ENCODE results near the gene GFPT2.

The GFPT2 gene

DNA sequence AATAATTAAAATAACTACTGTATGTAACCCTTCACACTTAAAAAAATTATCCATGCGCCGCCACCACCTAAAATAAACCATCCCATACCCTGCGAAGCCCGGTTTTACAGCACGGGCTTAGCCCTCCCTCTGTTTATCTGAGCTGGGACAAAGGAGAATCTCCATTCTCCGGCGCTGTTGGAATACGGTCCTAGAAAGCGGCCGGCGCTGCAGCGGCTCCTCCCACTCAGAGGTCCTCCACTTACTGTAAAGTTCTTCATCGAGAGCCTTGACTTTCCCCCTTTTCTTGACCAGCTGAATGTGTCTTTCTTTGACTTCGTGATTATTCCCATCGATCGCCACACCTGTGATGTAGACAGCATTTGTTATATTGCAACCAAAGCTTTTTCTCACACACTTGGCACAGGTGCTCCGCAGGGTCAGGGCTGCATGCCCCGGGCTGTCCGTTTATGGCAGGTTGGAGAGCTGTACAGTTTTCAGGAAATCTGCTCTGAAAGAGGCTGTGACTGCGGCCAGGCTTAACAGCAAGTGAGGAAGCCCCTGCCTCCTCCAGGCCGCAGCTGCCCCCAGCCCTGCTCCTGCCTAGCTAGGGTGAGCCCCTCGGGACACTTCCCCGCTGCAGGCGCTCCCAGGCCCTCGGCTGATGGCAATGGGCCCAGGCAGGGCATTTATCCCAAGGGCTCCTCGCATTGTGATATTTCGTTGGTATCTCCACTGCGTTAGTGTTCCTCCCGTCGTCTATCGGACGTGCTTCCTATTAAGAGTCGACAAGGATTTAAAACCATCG lies 16.7 kb downstream of the GFPT2 start:
- no peak for DNase-seq
- in situ Hi-C loops (cut with MboI; ENCODE audit: low pct_unique_long_range_greater_than_20kb, low sequenced_read_pairs) = no loop called here

DNA sequence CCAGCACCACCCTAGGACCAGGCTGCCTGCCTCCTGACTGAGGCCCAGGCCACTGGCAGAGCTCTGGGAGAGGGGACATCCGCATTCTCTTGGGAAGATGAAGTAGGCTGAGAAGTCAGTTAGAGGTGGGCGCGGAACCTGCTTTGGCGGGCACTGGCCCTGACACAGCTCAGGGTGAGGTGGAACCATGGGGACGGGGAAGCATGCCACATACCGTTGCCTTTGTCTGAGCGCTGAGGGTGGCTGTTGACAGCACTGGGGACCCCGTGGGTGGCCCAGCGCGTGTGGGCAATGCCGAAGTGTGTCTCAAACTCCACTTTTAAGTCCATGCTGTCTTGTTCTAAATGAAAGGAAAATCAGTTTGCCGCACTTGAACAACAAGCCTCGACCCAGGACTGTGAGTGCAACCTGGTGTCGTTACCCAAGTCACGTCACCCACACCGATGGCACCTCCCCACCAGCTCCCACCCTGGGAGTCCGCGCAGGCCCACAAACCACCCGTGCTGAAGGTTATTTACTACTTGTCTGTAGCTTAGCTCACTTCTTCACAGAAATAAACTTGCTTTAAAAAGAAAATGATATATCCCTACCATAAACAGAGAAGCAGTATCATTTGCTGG lies 17.4 kb downstream of the GFPT2 start:
- in situ Hi-C loops (cut with MboI; ENCODE audit: low pct_unique_long_range_greater_than_20kb, low sequenced_read_pairs) = no loop called here
- DNase-seq = no peak

DNA sequence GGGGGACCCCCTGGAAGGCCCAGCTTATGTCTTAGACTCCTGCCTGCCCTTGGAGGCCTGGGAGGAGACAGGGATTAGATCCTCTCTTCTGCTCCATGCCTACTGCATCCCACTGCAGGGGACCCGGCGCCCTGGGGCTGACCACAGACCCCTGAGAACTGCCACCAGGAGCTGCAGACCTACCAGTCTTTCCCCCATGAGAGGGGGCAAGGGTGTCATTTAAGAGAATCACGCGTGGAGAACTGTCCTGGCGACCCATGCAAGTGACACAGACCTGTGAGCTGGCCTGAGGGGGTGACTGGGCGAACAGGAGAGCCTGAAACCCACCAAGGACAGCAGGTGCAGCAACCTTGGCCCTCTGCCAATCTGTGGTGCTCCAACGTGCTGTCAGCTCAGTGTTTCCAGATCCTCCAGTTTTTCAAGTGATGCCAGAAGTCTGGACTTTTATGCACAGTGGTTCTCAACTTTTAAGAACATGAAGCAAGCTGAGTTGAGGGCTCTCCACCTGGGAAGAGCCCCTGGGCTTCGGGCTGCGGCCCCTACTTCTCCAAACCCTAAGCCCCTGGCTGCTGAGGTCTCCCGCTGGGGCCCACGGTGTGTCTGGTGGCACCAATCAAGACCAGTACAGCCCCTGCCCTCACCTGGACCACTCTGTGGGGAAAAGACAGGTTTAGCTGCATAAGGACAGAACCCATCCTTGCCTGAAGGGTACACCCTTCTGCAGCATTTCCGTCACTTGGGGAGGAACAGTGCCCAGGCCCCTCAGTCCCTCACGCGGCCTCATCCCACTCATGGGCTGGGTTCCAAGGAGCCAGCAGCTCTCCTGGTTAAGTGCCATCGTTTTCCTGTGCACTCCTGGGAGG lies 18.2 kb downstream of the GFPT2 start:
- in situ Hi-C loops (cut with MboI; ENCODE audit: low pct_unique_long_range_greater_than_20kb, low sequenced_read_pairs) = no loop called here
- DNase-seq = no peak

DNA sequence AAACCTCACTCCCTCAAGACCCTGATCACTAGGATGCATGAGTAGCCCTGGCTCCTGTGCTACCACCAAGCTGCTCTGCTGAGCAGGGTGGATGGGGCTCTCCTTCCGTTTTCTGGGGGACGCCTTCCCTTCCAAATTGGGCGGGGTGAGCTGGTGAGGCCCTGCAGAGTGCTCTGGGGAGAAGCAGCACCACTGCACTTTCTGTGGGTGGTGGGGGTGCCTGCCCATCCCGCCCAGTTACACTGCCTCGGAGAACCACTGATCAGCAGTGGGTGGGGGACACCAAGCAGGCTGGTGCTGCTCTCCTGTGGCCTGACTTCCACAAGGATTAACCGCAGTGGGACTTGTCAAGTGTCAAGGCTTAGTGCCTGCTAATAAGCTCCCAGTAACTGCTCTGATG lies 19.0 kb downstream of the GFPT2 start:
- in situ Hi-C loops (cut with MboI; ENCODE audit: low pct_unique_long_range_greater_than_20kb, low sequenced_read_pairs) = no loop called here
- DNase-seq = no peak

DNA sequence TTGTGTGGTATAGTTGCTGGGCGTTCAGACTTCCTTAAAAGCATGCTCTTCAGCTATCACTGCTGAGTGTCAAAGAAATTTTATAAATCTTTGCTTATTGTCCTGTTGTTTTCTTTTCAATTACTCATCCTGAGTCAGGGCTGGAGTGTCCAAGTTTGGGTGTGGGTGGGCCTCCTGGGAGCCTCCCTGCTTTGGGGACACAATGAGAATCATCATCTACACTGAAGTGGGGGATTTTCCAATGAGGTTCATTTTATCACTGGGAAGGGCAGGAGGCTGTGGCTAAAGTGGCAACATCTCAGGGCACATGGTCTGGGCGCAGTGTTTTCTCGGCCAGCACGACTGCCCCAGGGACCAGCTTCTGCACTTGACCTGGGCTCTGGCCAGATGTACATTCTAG lies 19.5 kb downstream of the GFPT2 start:
- DNase-seq = no peak
- in situ Hi-C loops (cut with MboI; ENCODE audit: low pct_unique_long_range_greater_than_20kb, low sequenced_read_pairs) = no loop called here

DNA sequence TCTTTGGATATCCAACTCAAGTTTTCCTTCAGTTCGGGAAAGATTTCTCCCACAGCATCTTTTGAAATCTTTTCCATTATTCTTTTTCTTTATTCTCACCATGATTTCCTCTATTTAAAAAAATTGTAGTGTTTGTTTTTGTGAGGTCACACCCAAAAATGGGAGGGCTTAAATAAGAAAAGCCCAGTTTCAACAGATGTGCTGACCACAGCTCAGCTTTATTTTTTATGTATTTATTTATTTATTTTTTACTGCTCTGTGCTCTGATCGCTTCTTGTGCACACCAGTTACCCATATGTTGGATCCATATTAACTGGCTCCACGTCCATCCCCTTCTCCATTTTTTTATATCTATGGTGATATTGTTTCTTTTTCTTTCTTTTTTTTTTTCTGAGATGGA lies 20.3 kb downstream of the GFPT2 start:
- in situ Hi-C loops (cut with MboI; ENCODE audit: low pct_unique_long_range_greater_than_20kb, low sequenced_read_pairs) = no loop called here
- no peak for DNase-seq

DNA sequence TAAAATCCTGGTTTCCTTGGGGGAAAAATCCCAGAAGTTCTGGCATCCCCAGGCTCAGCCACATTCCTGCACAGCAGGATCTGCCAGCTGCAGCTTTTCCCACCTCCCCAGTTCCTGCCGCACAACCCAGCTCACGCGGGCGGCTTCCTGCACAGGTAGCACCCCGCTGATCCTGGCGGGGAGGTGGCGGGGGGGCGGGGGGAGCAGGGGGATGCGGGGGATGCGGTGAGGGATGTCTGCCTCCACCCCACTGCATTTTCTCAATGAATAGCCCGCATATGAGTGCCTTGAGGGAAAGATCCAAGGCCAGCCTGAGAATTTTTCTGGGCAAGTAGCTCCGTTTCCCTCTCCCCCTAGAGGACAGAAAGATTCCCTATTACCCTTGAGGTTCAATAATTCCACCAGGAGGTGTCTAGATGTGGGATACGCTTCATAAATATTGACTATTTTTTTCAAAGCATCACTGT lies 21.1 kb downstream of the GFPT2 start:
- in situ Hi-C loops (cut with MboI; ENCODE audit: low pct_unique_long_range_greater_than_20kb, low sequenced_read_pairs) = no loop called here
- no peak for DNase-seq

DNA sequence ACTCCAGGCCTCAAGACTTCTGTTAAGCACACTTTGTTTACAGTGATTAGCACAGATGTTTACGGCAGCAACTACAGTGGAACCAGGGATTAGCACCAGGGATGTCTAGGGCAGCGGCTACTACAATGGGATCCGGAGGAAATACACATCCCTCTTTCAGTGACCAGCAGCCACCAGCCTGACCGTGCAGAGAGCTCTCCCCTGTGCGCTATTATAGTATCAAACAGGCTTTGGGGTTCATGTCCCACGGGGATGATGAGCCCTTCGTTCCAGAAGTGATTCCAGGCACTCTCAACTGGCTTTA lies 21.5 kb downstream of the GFPT2 start:
- in situ Hi-C loops (cut with MboI; ENCODE audit: low pct_unique_long_range_greater_than_20kb, low sequenced_read_pairs) = no loop called here
- DNase-seq = no peak

DNA sequence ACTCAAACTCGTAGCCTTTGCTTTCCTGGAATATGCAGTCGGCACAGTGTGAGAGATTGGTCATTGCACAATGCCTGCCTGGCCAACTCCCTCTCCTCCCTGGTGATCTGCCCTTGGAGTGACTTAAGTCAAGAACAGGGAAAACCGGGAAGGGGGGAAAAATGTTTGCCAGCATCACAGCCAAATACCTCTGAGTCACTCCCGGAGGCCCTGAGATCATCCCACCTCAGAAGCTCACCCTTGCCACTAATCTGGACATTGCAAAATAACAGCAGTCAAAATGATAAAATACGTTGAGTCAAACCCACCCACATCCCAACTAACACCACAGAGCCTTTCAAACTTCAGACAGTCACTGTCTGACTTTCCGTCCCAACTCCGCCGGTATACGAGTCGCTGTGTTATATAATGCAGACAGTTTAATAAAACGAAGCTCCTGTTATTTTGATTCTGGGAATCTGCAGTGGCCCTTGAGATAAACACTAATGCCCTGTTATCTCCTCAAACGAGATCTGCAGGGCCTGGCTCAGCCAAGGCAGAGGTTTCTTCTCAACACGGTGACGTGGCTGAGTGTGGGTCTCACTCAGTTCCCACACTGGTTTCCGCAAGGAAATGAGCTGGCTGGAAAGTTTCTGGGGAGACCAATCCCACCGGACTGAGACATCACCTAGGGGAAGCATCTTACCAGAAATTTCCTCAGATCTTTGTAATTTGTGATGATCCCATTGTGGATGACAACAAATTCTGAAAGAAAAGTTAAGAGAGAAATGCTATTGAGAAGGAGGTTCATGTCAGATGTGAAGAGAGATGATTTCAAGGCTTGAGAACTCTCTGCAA lies 22.1 kb downstream of the GFPT2 start:
- DNase-seq = no peak
- in situ Hi-C loops (cut with MboI; ENCODE audit: low pct_unique_long_range_greater_than_20kb, low sequenced_read_pairs) = no loop called here

DNA sequence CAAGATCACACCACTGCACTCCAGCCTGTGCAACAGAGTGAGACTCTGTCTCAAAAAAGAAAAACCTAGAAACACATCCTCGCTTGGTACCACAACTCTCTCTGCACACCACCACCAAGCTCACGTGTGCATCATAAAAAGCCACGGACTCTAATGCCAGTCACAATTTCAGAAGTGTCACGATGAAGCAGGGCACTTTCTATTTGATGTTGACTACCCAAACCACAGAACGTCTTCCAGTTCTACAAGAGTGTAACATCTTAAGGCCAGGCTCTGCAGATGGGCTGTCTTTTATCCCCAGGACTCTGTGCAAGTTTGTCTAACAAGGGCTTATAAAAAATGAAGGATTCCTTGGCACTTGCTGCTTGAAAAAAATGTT lies 22.9 kb downstream of the GFPT2 start:
- DNase-seq = no peak
- in situ Hi-C loops (cut with MboI; ENCODE audit: low pct_unique_long_range_greater_than_20kb, low sequenced_read_pairs) = no loop called here

DNA sequence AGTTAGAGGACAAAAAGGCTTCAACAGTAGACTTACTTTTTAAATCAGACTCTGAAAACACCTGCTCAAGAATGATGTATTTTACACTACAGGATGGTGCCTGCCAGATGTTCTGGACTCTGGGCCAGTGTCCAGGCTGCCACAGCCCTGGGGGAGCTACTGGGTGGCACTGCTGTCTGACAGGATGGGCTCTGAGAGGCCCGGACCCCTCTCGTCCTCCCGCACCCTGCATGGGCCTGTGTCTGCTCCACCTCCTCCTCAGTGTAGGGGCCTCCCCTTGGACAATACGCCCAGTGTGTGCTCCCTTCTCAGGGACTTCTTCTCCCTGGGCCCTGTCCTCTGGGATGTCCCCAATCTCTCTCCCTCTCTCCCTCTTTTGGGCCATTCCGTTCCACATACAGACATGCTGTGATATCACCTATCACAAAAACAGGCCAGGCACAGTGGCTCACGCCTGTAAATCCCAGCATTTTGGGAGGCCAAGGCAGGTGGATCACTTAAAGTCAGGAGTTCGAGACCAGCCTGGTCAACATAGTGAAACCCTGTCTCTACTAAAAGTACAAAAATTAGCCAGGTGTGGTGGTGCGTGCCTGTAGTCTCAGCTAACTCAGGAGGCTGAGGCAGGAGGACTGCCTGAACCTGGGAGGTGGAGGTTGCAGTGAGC lies 23.4 kb downstream of the GFPT2 start:
- in situ Hi-C loops (cut with MboI; ENCODE audit: low pct_unique_long_range_greater_than_20kb, low sequenced_read_pairs) = no loop called here
- DNase-seq = no peak

DNA sequence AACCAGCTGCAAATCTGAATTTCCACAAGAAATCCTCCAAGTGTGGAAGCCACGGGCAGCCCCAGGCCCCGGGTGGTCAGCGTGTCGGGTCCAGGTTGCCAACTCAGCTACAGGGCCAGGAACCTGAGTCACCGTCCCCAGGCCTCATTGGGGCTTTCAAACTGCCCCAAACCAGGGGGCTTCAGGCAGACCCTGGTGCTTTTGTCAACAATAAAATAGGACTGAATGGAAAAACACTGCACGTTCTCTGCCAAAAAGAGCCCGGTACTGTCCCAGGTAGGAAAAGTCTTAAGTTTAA lies 24.0 kb downstream of the GFPT2 start:
- no peak for DNase-seq
- in situ Hi-C loops (cut with MboI; ENCODE audit: low pct_unique_long_range_greater_than_20kb, low sequenced_read_pairs) = no loop called here

DNA sequence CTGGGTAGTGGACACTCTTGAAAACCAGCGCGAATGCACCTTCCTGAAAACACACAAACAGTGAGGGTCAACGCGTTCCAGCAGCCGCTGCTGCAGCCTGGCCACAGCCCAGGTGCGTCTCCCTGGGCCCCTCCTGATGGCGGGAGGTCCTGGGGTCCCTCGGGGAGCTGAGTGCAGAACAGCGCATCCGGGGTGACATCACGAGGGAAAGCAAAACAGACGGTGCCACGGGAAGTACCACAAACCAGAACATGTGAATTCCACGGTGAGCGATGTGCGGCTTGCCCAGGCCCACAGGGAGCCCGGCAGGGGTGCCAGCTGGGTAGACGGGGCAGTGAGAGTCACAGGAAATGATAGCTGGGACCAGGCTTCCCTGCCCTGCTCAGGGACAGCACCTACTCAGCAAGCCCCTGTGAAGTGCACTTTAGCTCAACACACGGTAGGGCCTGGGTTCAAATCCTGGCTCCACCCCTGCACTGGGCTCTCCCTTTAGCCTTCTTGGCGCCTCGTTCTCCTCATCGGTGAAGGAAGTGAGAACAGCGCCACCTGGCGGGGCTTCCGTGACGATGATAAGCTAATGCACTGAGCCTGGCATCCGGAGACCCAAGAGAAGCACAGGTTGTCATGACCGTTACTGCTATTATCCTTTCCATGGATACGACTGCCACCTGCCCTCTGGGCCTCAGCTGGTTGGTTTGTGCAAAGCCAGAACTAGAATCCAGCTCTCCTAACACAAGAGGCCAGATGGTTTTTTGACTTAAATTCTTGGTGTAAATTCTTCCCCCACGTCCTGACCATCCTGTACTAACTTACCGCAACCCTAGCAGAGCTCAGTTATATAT lies 24.6 kb downstream of the GFPT2 start:
- in situ Hi-C loops (cut with MboI; ENCODE audit: low pct_unique_long_range_greater_than_20kb, low sequenced_read_pairs) = no loop called here
- peak; percentile 87 for DNase-seq

DNA sequence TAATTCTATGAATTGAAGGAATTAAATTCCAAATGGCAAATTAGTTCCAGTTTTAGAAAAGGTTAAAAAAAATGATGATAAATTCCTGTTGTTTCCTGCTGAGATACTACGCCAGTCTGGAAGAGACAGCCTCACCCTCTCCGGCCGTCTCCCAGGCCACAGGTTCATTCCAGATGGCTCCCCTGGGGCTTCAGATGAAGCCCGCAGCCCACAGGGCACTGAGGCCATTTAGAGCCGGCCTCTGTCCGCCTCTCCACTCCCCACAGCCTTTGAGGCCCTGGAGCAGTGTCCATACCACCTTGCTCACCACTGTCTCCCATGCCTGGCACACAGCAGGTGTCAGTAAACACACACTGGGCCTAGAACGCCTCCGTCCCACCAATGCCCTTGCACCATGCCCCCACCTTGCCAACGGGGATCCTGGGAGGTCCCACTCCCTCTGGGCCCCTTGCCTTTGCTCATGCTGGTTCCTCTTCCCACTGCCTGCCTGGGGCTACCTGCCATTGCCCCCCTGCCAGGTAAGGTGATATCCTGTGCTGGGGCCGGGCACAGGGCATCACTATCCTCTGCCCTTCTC lies 26.1 kb downstream of the GFPT2 start:
- DNase-seq = no peak
- in situ Hi-C loops (cut with MboI; ENCODE audit: low pct_unique_long_range_greater_than_20kb, low sequenced_read_pairs) = no loop called here

DNA sequence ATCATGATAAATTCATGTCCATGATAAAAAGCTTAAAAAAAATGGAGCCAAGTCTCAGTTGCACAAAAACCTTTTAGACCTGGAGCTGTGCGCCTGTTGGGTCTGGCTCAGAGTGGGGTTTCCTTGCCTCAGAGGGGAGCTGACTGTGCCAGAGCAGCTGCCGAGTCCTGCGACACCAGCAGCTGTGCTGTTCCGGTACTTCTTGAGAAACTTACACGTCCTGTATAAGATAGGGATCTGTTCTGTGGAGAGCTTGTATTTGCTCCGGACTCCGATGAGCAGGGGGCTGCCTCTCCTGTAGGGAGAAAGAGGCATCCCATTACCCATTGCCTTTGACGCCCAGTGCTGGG lies 28.6 kb downstream of the GFPT2 start:
- in situ Hi-C loops (cut with MboI; ENCODE audit: low pct_unique_long_range_greater_than_20kb, low sequenced_read_pairs) = no loop called here
- DNase-seq = no peak

DNA sequence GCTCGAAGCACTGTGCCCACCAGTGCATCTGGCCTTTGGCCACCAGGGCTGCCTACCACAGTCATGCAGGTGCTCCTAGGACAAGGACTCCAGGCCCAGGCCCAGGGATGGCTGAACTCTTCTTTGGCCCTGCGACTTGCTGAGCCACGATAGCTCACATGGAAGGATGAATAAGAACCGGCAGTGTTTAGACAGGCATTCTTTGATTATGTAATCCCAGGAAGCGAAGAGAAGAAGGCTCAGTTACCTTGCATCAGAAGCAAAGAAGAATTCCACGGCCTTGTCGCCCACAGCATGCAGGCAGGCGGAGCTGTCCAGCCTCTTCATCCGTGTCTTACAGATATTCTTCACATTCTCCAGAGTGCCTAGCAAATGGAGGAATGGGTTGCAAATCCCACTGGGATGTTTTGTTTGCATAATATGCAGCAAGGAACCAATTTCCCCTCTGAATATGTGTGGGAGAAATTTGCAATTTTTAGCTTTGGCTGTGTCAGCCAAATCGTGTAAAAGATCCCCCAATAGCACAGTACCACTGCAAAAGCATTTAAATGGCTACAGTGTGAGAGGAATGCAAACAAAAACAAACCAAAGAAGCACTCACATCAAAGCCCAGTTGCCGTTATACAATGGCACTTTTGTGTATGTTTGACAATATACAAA lies 29.1 kb downstream of the GFPT2 start:
- no peak for DNase-seq
- in situ Hi-C loops (cut with MboI; ENCODE audit: low pct_unique_long_range_greater_than_20kb, low sequenced_read_pairs) = no loop called here

DNA sequence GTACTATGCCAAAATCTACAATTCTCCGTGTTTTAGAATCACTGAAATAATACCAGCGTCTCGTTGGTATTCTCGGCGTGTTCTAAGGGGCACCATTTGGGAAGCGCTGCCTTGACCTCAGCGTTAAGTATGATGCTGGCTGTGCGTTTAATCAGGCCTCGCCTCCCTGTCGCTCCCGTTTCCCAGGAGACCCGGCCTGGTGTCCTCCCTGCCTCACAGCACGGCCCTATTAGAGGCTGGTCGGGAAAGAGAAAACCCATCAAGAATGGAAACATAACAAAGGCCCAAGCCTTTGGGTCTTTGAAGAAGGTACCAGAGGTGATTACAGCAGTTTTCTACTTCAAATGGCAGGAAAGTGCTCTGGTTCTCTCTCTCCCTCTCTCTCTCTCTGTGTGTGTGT lies 30.0 kb downstream of the GFPT2 start:
- in situ Hi-C loops (cut with MboI; ENCODE audit: low pct_unique_long_range_greater_than_20kb, low sequenced_read_pairs) = no loop called here
- DNase-seq = no peak
